SHP77 (cell line): ENCODE measurements around the gene INSYN2A.

Experiments used
- DNase-seq, 2 experiments: peaks; one replicate each; lab custom pipeline; 2025; lab: John Stamatoyannopoulos, UW

INSYN2A gene

GRCh38 chr10:127195041-127195506, 1.3 kb downstream of the INSYN2A start:
- DNase-seq, result no peak

- no peak for DNase-seq
These were observed 1.8 kb downstream of the INSYN2A start for GRCh38 chr10:127194599-127194998.

DNA sequence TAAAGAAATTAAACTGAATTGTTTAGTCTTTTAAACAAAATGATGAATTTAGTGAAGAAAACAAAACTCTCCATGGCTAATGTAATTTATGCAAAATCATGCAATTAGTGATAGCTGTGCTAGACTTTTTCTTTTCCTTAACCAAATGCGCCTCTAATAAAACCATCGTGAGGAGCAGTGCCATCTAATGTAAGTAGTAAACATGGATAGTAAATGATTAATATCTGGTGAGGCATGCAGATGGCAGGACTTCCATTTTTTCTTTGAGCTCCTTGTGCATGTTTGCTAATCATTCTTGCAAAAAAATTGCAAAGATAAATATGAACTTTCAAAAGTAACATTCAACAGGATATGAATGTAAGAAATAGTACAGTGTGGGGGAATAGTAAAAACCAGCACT, 2.3 kb downstream of the INSYN2A start:
- DNase-seq, result no peak

DNA sequence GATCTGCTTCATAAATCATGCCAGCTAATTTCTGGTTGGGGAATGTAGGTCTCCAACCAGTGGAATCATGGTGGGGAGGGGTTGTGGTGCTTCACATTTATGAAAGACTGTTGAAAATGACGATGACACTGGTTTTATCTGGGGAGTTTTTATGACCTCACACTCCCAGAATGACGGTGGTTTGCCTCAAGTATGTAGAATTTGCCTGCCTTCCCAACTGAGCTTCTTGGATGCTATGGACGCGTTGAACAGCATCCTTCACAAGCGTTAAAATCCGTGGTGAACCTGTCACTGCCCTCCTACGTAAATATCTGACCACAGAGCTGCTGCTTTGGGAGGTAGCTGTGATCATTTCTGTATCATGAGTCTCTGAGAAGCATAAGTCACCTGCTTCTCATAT, 3.3 kb downstream of the INSYN2A start:
- DNase-seq, result no peak

DNA sequence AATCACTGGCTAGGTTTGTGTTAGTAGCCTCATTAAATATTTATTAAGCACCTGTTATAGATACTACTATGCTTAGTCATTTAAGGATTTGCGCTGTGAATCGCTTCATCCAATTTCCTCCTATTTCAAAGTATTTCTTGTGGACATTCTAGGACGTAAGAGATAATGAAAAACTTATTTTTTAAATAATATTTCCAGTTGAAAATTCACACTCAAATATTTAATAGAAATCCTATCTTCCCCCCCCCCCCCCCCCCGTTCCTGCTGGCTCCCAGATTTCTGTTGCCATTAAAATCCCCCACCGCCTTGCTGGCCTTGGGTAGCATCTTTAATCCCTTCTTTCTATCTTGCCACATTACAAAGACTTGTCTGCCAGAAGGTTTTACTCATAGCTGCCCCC, 6.0 kb downstream of the INSYN2A start:
- DNase-seq, result no peak

DNA sequence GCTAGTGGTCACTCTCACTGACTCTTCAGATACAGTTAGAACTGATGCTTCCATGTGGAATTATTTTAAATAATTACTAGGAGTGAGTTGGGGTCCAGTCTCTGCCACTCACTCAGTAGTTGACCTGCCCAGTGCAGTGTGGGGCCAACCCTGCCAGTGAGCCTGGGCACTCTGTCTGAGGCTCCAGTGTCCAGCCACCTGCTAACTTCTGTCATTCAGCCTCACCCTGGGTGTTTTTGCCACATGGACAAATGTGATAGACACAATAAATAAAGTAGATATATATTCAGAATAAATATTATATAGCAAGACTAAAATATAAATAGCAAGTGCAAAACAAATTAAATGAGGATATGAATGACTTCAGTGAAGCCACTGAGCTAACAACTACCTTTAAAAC, 7.2 kb downstream of the INSYN2A start:
- no peak for DNase-seq

- DNase-seq, result no peak
These were observed 9.6 kb downstream of the INSYN2A start for GRCh38 chr10:127186813-127187212.

- no peak for DNase-seq
These were observed 11.8 kb downstream of the INSYN2A start for GRCh38 chr10:127184582-127184981.

GRCh38 chr10:127182161-127182560, 14.2 kb downstream of the INSYN2A start:
- no peak for DNase-seq

- no peak for DNase-seq
These were observed 16.7 kb downstream of the INSYN2A start for GRCh38 chr10:127179612-127180250.

DNA sequence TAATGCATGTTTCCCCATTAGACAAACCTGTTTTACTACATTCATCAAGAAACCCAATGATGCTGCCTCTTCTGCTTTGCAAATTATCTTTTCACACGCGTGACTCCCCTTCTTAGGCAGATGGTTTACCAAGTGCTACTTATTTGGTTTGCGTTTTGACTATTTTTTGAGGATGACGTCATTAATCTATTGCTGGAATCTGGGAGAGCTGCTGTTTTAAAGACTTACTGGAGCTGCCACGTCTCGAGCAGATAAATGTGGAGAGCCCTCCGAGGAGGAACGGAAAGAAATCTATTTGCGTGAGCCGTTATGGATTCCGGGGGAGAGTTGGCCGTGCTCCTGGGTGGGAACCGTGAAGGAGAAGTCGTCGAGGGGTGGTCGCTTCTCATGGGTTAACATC, 19.7 kb downstream of the INSYN2A start:
- DNase-seq, result no peak

DNA sequence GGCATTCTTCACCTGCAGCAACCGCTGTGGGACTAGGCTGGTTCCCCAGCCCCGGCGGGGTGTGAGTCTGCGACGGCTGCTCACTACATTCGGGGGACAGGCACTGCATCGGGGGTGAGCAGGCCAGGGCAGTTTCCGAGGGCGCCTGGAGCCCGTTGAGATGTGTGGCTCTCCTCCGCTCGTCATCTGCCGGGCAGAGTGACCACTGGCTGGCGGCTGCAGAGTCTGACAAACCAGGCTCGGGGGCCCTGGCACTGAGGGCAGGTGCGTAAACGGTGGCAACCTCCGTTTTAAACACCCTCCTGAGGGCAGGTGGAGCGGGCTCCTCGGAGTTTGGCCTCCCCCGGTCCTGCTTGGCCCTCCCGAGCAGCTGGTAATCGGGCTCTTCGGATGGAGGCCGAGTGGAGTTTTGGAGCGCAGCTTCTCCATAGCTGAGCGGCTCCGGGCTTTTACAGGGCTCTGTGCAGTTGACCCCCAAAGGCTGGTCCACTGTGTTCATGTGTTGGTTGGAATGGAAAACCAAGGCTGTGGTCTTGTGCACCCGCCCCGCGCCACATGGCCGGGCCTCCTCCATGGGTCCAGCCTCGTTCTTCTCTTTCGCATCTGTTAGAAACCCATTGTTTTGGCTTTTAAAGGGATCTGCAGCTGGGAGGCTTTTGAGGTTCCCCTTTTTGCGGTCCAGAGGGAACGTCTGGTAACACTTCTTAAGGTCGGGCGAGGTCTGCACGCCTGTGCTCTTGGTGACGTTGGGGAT, 20.9 kb downstream of the INSYN2A start:
- no peak for DNase-seq

GRCh38 chr10:127174866-127175265, 21.5 kb downstream of the INSYN2A start:
- DNase-seq, result no peak

- DNase-seq, result no peak
These were observed 28.1 kb downstream of the INSYN2A start for GRCh38 chr10:127168261-127168660.

DNA sequence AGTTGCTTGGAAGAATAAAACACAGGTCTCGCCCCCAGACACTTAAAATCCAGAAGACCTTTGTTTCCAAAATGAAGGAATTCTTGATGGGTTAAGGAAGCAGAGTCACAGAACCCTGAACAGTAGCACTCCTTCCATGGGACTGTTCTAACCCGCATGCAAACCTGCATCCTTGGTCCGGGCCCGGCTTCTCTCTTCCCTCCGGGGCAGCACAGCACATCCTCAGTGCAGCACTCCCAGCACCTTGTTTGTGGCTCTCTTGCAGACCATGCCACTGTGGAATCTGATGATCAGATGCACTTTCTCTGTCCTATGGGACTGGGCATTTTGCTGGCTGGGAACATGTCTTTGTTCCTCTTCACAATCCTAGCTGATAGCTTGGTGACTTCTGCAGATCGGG, 33.5 kb downstream of the INSYN2A start:
- DNase-seq, result no peak

DNA sequence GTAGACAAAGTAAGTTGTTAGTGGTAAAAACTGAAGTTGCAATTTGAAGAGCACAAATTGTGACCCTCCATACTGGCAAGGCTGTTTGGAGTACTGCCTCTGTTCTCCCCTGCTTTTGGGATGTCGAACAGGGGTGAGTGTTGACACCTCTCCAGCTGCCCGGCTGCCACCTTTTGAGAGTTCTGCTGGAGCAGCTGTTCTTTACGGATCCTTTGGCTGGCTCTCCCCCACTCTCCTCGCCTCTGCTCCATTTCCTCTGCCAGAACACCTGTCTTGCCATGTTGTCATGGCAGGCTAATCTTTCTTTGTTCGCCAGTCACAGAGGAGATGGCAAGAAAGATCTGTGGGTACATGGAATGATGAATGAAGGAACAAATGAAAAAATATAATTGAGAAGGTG, 34.9 kb downstream of the INSYN2A start:
- DNase-seq, result no peak

GRCh38 chr10:127159648-127160245, 36.6 kb downstream of the INSYN2A start:
- no peak for DNase-seq

DNA sequence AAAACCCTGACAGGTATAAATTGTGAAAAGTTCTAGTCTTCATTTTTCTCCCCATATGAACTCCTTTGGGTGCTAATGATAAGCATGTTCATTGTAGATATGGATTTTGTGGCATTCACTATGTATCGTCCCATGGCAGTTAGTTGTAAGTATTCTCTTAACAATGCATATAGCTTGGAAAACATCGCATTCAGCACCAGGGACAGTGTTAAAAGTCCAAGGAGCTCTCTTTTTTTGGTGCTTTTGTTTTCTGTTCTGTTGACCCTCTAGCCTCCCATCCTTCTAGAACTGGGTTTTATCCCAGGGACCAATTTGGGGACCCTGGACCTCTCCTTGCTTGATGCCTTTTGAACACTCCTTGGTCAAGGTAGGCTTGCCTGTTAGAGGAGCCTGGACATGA, 37.7 kb downstream of the INSYN2A start:
- DNase-seq, result no peak

GRCh38 chr10:127157506-127158200, 38.7 kb downstream of the INSYN2A start:
- DNase-seq, result no peak

DNA sequence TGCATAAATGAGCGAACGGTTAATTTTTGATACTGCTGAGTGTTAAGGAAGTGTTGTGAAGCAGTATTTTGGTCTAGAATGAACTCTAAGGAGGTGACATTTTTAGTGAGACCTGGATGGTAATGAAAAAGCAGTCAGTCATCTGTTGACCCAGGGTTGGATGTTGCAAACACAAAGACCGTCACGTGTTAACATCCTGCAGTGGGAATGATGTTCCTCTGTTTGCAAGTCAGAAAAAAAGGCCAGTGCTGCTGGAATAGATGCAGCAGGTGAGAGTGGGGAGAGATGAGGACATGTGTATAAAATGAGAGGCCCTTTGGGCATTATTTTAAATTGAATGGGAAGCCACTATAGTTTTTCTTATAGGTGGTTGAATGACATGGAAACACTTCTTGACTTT, 39.3 kb downstream of the INSYN2A start:
- DNase-seq, result no peak

GRCh38 chr10:127154831-127155620, 41.4 kb downstream of the INSYN2A start:
- no peak for DNase-seq

GRCh38 chr10:127153181-127153580, 43.2 kb downstream of the INSYN2A start:
- DNase-seq, result no peak
